GM21723 (cell line): ENCODE results near the gene SEPSECS.
"Not testable (repeated sequence)": the region's sequence is repeated elsewhere in the genome, so short reads cannot be mapped to it uniquely, and the experiment has no call there.

ENCODE experiments used
- ATAC-seq: cut with Tn5 transposase; IDR thresholded peaks from one replicate; pipeline ENCODE4 v1.9.1; 2021; ENCODE audit warnings: mild to moderate bottlenecking, moderate library complexity; ENCODE audit not compliant: unreplicated experiment

Gene SEPSECS

GRCh38 chr4:25085671-25086070 is 74.6 kb downstream of the SEPSECS start:
- no peak for ATAC-seq

- ATAC-seq: not testable (repeated sequence)
These were observed 76.8 kb downstream of the SEPSECS start for GRCh38 chr4:25083441-25083840.

GRCh38 chr4:25081866-25082471 is 78.3 kb downstream of the SEPSECS start:
- ATAC-seq: no peak

- ATAC-seq: no peak
These were observed 79.7 kb downstream of the SEPSECS start for GRCh38 chr4:25080571-25080970.

- ATAC-seq: no peak
These were observed 81.7 kb downstream of the SEPSECS start for GRCh38 chr4:25078523-25078922.

GRCh38 chr4:25076625-25077398 is 83.4 kb downstream of the SEPSECS start:
- no peak for ATAC-seq

GRCh38 chr4:25075851-25076250 is 84.4 kb downstream of the SEPSECS start:
- no peak for ATAC-seq

GRCh38 chr4:25075129-25075528 is 85.1 kb downstream of the SEPSECS start:
- ATAC-seq: no peak

GRCh38 chr4:25070545-25070944 is 89.7 kb downstream of the SEPSECS start:
- ATAC-seq: no peak
